ENCODE data around the gene NUMBL.
"Not testable (repeated sequence)": the region's sequence is repeated elsewhere in the genome, so short reads cannot be mapped to it uniquely, and the experiment has no call there.

Gene NUMBL

GRCh38 chr19:40625406-40626120, 64.9 kb downstream of the NUMBL start:
- DNase-seq = no peak

DNA sequence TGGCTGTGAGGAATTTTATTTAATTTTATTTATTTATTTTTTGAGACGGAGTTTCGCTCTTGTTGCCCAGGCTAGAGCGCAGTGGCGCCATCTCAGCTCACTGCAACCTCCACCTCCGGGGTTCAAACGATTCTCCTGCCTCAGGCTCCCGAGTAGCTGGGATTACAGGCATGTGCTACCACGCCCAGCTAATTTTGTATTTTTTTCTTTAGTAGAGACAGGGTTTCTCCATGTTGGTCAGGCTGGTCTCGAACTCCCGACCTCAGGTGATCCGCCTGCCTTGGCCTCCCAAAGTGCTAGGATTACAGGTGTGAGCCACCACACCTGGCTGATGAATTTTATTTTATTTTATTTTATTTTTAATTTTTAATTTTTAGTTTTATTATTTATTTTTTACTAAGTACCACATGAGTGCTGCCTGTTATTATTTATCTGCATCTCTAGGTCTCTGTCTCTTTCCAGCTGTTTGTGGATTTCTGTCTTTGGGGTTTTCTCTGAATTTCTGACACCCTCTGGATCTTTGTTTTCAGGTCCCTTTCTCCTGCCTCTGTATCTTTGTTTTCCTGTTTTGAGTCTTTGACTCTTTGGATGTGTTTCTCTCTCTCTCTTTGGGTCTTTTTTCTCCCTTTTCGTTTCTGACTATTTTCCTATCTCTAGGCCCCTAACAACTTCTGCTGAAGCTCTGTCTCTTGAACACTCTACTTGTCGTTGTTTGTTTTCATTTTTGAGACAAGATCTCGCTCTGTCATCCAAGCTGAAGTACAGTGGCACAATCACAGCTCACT, 65.9 kb downstream of the NUMBL start:
- DNase-seq = not testable (repeated sequence)

- DNase-seq = no peak
These were observed 66.8 kb downstream of the NUMBL start for GRCh38 chr19:40623403-40624251.

DNA sequence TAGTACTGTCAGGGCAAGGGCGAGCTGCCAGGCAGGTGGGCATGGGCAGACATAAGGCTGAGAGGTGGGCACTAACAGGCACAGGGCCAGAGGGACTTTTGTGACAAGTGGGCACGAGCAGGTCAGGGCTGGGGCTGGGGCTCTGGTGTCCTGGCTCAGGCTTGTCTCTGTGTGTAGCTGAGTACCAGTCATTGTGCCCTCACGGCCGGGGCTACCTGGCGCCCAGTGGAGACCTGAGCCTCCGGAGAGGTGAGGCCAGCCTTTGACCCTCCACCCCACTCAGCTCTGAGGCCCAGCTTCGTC, 67.7 kb downstream of the NUMBL start:
- no peak for DNase-seq

DNA sequence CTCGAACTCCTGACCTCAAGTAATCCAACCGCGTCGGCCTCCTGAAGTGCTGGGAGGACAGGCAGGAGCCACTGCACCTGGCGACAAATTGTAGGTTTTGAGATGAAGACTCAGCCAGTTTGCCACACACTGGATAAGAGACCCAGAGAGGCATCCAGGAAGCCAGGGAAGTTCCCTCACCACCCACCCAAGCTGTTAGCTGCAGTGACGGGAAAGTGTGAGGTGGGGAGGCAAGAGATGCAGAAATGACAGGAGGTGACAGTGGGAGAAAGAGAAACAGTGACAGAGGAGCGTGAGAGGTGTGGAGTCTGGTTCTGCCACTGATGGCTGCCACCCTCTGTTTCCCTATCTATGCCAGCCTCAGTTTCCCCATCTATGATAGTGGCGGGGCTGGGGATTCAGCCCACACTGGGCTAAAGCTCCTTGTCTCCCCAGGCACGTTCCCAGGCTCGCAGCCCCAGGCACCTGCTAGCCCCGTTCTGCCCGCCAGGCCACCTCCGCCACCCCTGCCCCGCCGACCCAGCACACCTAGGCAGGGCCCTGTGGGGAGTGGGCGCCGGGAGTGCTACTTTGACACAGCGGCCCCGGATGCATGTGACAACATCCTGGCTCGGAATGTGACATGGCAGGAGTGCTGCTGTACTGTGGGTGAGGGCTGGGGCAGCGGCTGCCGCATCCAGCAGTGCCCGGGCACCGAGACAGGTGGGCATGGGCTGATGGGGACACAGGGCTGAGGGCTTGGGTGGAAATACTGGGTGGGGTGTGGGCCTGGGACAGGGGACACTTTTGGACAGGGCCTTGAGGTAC, 68.3 kb downstream of the NUMBL start:
- no peak for DNase-seq

DNA sequence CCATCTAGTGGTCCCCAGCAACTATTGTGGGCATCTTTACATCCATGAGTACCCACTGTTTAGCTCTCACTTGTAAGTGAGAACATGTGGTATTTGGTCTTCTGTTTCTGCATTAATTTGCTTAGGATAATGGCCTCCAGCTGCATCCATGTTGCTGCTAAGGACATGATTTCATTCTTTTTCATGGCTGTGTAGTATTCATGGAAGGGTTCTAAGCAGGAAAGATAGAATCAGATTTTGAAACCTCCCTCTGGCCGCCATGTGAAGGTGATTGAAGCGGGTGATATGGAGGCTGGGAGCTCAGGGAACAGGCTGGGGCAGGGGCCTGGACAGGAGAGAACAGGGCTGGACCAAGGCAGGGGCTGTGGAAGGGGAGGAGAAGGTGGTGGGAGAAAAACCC, 69.2 kb downstream of the NUMBL start:
- no peak for DNase-seq

DNA sequence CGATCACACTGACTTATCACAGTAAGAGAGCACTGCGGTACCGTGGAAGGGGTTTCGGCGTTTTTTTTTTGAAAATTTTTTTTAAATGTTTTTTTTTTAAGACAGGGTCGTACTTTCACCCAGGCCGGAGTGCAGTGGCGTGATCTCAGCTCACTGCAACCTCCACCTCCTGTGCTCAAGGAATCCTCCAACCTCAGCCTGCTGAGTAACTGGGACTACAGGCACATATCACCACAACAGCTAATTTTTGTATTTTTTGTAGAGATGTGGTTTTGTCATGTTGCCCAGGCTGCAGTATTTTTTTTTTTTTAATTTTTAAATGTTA, 70.3 kb downstream of the NUMBL start:
- no peak for DNase-seq

GRCh38 chr19:40619333-40620160, 70.9 kb downstream of the NUMBL start:
- no peak for DNase-seq

- no peak for DNase-seq
These were observed 72.5 kb downstream of the NUMBL start for GRCh38 chr19:40617961-40618360.

- no peak for DNase-seq
These were observed 73.5 kb downstream of the NUMBL start for GRCh38 chr19:40616941-40617340.

DNA sequence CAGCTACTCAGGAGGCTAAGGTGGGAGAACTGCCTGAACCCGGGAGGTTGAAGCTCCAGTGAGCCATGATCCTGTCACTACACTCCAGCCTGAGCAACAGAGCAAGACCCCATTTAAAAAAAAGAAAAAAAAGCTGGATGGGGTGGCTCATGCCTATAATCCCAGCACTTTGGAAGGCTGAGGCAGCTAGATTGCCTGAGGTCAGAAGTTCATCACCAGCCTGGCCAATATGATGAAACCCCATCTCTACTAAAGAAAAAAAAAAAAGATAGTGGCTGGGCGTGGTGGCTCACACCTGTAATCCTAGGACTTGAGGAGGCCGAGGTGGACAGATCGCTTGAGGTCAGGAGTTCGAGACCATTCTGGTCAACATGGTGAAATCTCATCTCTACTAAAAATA, 74.3 kb downstream of the NUMBL start:
- DNase-seq = no peak

Data from activated CD4-positive, alpha-beta T cell treated with anti-CD3 and anti-CD28 coated beads, Interleukin-2, amount 50 U/mL, for 1 hour (primary cell).